SK-N-SH treated with all-trans-retinoic acid at 6 μM for 48 hours (cell line): ENCODE data around the gene AMOTL2.

Source experiments
- ATAC-seq: fragments of 200-7000 bp; cut with Tn5 transposase; 3 replicates; pipeline ENCODE4 v1.9.1; 2020; ENCODE audit warnings: mild to moderate bottlenecking, moderate library complexity
- ARNTL ChIP-seq: fragments of 450-650 bp; formaldehyde crosslinking; IDR thresholded peaks from 2 replicates; pipeline ENCODE4 v1.5.0; 2020; ENCODE audit warnings: low read depth, mild to moderate bottlenecking, moderate library complexity, borderline replicate concordance
- BACH2 ChIP-seq: fragments of 250-450 bp; sonication (Bioruptor Pico); IDR thresholded peaks from 2 replicates; pipeline ENCODE4 v1.9.0; 2021; ENCODE audit warnings: mild to moderate bottlenecking, borderline replicate concordance
- CREB5 ChIP-seq: fragments of 250-450 bp; sonication (Bioruptor Pico); IDR thresholded peaks from 2 replicates; pipeline ENCODE4 v1.5.1; 2020; ENCODE audit warnings: low read depth, mild to moderate bottlenecking, moderate library complexity
- CSDC2 ChIP-seq: fragments of 250-450 bp; sonication (Bioruptor Pico); IDR thresholded peaks from 2 replicates; pipeline ENCODE4 v1.5.0; 2020; ENCODE audit warnings: mild to moderate bottlenecking, moderate library complexity
- CSRNP3 ChIP-seq: fragments of 250-450 bp; sonication (Bioruptor Pico); IDR thresholded peaks from 2 replicates; pipeline ENCODE4 v1.5.1; 2021; ENCODE audit warnings: mild to moderate bottlenecking, moderate library complexity
- ESRRG ChIP-seq: fragments of 250-450 bp; sonication (Bioruptor Pico); IDR thresholded peaks from 2 replicates; pipeline ENCODE4 v1.6.1; 2021; ENCODE audit warnings: mild to moderate bottlenecking
- GLIS3 ChIP-seq: fragments of 250-450 bp; sonication (Bioruptor Pico); IDR thresholded peaks from 2 replicates; pipeline ENCODE4 v1.5.0; 2020; ENCODE audit warnings: mild to moderate bottlenecking, moderate library complexity
- ISL1 ChIP-seq: fragments of 250-450 bp; sonication (Bioruptor Pico); IDR thresholded peaks from 2 replicates; pipeline ENCODE4 v2.1.2; 2022; ENCODE audit warnings: mild to moderate bottlenecking, moderate library complexity
- OSR1 ChIP-seq: fragments of 250-450 bp; sonication (Bioruptor Pico); IDR thresholded peaks from 2 replicates; pipeline ENCODE4 v1.8.0; 2022; ENCODE audit warnings: moderate library complexity, mild to moderate bottlenecking, inconsistent platforms
- POU6F1 ChIP-seq: fragments of 250-450 bp; sonication (Bioruptor Pico); IDR thresholded peaks from 2 replicates; pipeline ENCODE4 v1.8.0; 2021; ENCODE audit warnings: low read depth, mild to moderate bottlenecking, moderate library complexity, borderline replicate concordance
- PPARA ChIP-seq: fragments of 250-450 bp; sonication (Bioruptor Pico); IDR thresholded peaks from 2 replicates; pipeline ENCODE4 v1.5.0; 2020; ENCODE audit warnings: mild to moderate bottlenecking, borderline replicate concordance
- RARB ChIP-seq: fragments of 250-450 bp; sonication (Bioruptor Pico); IDR thresholded peaks from 2 replicates; pipeline ENCODE4 v1.8.0; 2021; ENCODE audit warnings: mild to moderate bottlenecking, moderate library complexity
- TCF4 ChIP-seq: fragments of 250-450 bp; sonication (Bioruptor Pico); IDR thresholded peaks from 2 replicates; pipeline ENCODE4 v1.8.0; 2021; ENCODE audit warnings: mild to moderate bottlenecking, moderate library complexity, borderline replicate concordance
- TOX ChIP-seq: fragments of 250-450 bp; sonication (Bioruptor Pico); IDR thresholded peaks from 2 replicates; pipeline ENCODE4 v1.8.0; 2021; ENCODE audit warnings: mild to moderate bottlenecking, moderate library complexity, borderline replicate concordance
- TSHZ2 ChIP-seq: fragments of 250-450 bp; sonication (Bioruptor Pico); IDR thresholded peaks from 2 replicates; pipeline ENCODE4 v1.5.0; 2020; ENCODE audit warnings: mild to moderate bottlenecking, moderate library complexity
- ZFP3 ChIP-seq: fragments of 250-450 bp; sonication (Bioruptor Pico); IDR thresholded peaks from 2 replicates; pipeline ENCODE4 v1.5.0; 2020; ENCODE audit warnings: mild to moderate bottlenecking, moderate library complexity
- ZFP30 ChIP-seq: fragments of 450-650 bp; formaldehyde crosslinking; IDR thresholded peaks from 2 replicates; pipeline ENCODE4 v1.5.0; 2022; ENCODE audit warnings: mild to moderate bottlenecking, moderate library complexity
- ZNF565 ChIP-seq: fragments of 450-650 bp; formaldehyde crosslinking; conservative IDR thresholded peaks from 2 replicates; pipeline ENCODE4 v1.5.0; 2020; ENCODE audit warnings: low read depth, mild to moderate bottlenecking, moderate library complexity
- ZNF8 ChIP-seq: fragments of 450-650 bp; formaldehyde crosslinking; IDR thresholded peaks from 2 replicates; pipeline ENCODE4 v1.5.0; 2020; ENCODE audit warnings: mild to moderate bottlenecking, moderate library complexity

AMOTL2 gene

GRCh38 chr3:134339331-134339730 is 34.9 kb downstream of the AMOTL2 start:
- no peak for ATAC-seq

GRCh38 chr3:134338516-134339261 is 35.6 kb downstream of the AMOTL2 start:
- ATAC-seq = no peak
- TF ChIP-seq RARB (CRISPR knock-in tag) = no peak
- TF ChIP-seq CSRNP3 = no peak
- no peak for TF ChIP-seq BACH2 (CRISPR knock-in tag)
- TF ChIP-seq ESRRG (CRISPR knock-in tag) = no peak
- TF ChIP-seq ZFP3 (CRISPR knock-in tag) = no peak
- TF ChIP-seq TOX (CRISPR knock-in tag) = no peak
- no peak for TF ChIP-seq CSDC2 (CRISPR knock-in tag)
- TF ChIP-seq ZFP30 (CRISPR knock-in tag) = no peak
- no peak for TF ChIP-seq CREB5
- TF ChIP-seq PPARA (CRISPR knock-in tag) = no peak
- no peak for TF ChIP-seq GLIS3 (CRISPR knock-in tag)
- TF ChIP-seq ZNF565 = no peak
- TF ChIP-seq ISL1 (CRISPR knock-in tag) = no peak
- no peak for TF ChIP-seq OSR1 (CRISPR knock-in tag)
- no peak for TF ChIP-seq ARNTL (CRISPR knock-in tag)

More at GRCh38 chr3:134339331-134339730, 34.9 kb downstream of the AMOTL2 start:
- no peak for TF ChIP-seq CSRNP3
- TF ChIP-seq ISL1 (CRISPR knock-in tag) = no peak
- TF ChIP-seq ARNTL (CRISPR knock-in tag) = no peak
- no peak for TF ChIP-seq TOX (CRISPR knock-in tag)
- TF ChIP-seq TSHZ2 (CRISPR knock-in tag) = no peak
- no peak for TF ChIP-seq ZNF8 (CRISPR knock-in tag)
- no peak for TF ChIP-seq ZFP3 (CRISPR knock-in tag)
- no peak for TF ChIP-seq CREB5
- no peak for TF ChIP-seq RARB (CRISPR knock-in tag)
- no peak for TF ChIP-seq ZFP30 (CRISPR knock-in tag)
- no peak for TF ChIP-seq TCF4 (CRISPR knock-in tag)
- no peak for TF ChIP-seq POU6F1 (CRISPR knock-in tag)
